GM12874 (cell line): ENCODE data around the gene BUB1.

Experiments
- CTCF ChIP-seq: IDR thresholded peaks from 2 replicates; pipeline ENCODE4 v1.5.1; 2011; ENCODE audit warnings: low read depth, mild to moderate bottlenecking, control low read depth, low read length, moderate library complexity; ENCODE audit not compliant: insufficient read depth

BUB1 gene

GRCh38 chr2:110674620-110675555 is 3.0 kb downstream of the BUB1 start:
- no peak for TF ChIP-seq CTCF

GRCh38 chr2:110673201-110673600 is 4.7 kb downstream of the BUB1 start:
- no peak for TF ChIP-seq CTCF

GRCh38 chr2:110670826-110671225 is 7.0 kb downstream of the BUB1 start:
- no peak for TF ChIP-seq CTCF

GRCh38 chr2:110669079-110669478 is 8.8 kb downstream of the BUB1 start:
- TF ChIP-seq CTCF, result no peak

GRCh38 chr2:110667071-110667470 is 10.8 kb downstream of the BUB1 start:
- no peak for TF ChIP-seq CTCF

- TF ChIP-seq CTCF, result no peak
Measured at GRCh38 chr2:110664135-110664534, 13.7 kb downstream of the BUB1 start.

GRCh38 chr2:110662560-110662959 is 15.3 kb downstream of the BUB1 start:
- TF ChIP-seq CTCF, result no peak
